ENCODE data around the gene NEDD9. TPM values are rescaled to one million over a fixed set of nuclear protein-coding genes. Genes with fewer than 3 reads are reported as not detected.

NEDD9 gene
- total RNA-seq, 1 experiment from 2014 or later, result 27.8 TPM

DNA sequence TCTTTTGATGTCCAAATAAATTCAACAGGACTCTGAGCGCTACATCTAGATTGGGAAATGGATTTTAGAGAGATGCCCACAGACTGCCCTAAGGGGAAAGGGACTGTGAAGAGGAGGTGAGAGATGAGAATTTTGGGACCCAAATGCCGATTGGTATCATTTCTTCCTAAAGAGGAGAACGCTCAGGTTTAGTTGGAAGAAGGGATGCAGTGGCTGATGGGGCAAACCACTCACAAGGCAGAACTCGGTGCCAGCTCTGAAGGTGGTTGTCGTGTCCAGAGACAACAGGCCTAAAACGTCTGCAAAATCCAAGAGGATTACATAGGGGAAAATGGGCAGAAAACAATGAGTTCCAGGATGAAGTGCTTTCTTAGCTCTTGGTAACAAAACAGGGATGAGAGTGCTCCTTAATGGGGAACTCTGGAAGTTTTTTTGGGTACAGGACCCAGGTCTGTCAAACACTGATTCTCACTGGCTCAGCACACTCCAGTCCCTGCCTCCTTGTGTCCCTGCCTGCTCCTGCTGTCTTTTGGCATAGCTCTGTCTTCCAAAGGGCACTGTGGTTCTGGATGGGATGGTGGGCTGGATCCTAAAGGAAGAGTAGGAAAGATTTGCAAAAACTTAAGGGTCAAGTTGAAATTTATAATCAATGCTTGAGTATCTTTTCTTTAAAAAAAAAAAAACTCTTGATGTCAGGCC, 29.0 kb downstream of the NEDD9 start:
- Histone ChIP-seq H3K27ac (peak overlapping the region; percentile 89), H3K27me3 (replicated peaks) (no peaks in the 10 kb centered on the region), H3K36me3 (peaks cover 56% of the 10 kb centered on the region), H3K4me1 (replicated peaks) (peaks cover 68% of the 10 kb centered on the region), H3K4me3 (no peak overlapping the region), H3K9me3 (replicated peaks) (no peaks in the 10 kb centered on the region)
- DNase-seq (ENCODE audit: low read depth in 1 of 2, low spot score in 2 of 2), result no peak

- peaks cover 54% of the 10 kb centered on the region for H3K36me3 ChIP-seq
- peak overlapping the region; percentile 89 for H3K27ac ChIP-seq
- peaks cover 73% of the 10 kb centered on the region for H3K4me1 ChIP-seq (replicated peaks)
- H3K27me3 ChIP-seq (replicated peaks), result no peaks in the 10 kb centered on the region
- DNase-seq (ENCODE audit: low read depth in 1 of 2, low spot score in 2 of 2), result peak; percentile 54 to 63
- H3K9me3 ChIP-seq (replicated peaks), result no peaks in the 10 kb centered on the region
- no peak overlapping the region for H3K4me3 ChIP-seq
Measured at GRCh38 chr6:11202513-11203305, 29.8 kb downstream of the NEDD9 start.

DNA sequence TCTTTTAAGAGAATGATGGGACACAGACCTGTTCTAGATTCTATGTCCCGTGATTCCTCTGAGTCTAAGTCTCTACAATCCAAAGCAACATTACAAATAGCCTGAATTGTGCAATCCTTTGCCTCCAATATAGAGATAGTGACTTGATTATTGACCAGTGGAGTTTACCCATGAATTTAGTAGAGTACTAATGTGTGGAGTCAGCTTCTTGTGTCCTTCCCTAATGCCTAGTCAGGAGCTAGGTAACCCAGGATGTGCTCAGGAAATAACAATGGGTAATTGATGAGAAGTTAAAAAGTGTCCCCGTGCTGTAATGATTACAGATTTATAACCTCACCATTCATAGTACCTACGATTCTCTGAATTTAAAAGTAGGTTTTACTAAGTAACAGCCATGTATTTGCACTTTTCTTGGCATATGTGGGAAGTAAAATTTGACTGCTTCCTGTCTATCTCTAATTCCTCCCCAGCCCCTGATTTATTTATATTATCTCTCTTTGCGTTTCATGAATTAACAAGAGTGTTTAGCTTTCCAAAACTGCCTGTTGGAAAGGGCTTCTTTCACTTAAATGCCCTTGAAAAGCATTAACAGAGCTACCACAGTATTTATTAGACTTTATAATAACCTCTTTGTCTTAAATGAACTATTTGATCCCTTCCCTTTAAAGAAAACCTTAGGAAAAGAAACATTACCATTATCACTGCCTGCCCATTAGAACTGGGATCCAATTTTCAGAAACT, 30.5 kb downstream of the NEDD9 start:
- Histone ChIP-seq H3K36me3 (peaks cover 49% of the 10 kb centered on the region), H3K4me1 (replicated peaks) (peaks cover 72% of the 10 kb centered on the region), H3K27ac (peak overlapping the region; percentile 89), H3K4me3 (no peak overlapping the region), H3K9me3 (replicated peaks) (no peaks in the 10 kb centered on the region), H3K27me3 (replicated peaks) (no peaks in the 10 kb centered on the region)
- no peak for DNase-seq (ENCODE audit: low read depth in 1 of 2, low spot score in 2 of 2)

GRCh38 chr6:11201015-11201414, 31.5 kb downstream of the NEDD9 start:
- peaks cover 71% of the 10 kb centered on the region for H3K4me1 ChIP-seq (replicated peaks)
- peak overlapping the region; percentile 89 for H3K27ac ChIP-seq
- H3K27me3 ChIP-seq (replicated peaks), result no peaks in the 10 kb centered on the region
- no peak overlapping the region for H3K4me3 ChIP-seq
- H3K36me3 ChIP-seq, result peaks cover 40% of the 10 kb centered on the region
- H3K9me3 ChIP-seq (replicated peaks), result no peaks in the 10 kb centered on the region
- DNase-seq (ENCODE audit: low read depth in 1 of 2, low spot score in 2 of 2), result no peak

GRCh38 chr6:11200356-11200755, 32.1 kb downstream of the NEDD9 start:
- H3K27ac ChIP-seq, result peak overlapping the region; percentile 89
- peaks cover 36% of the 10 kb centered on the region for H3K36me3 ChIP-seq
- no peaks in the 10 kb centered on the region for H3K9me3 ChIP-seq (replicated peaks)
- no peak overlapping the region for H3K4me3 ChIP-seq
- peak in 1 of 2 experiments; percentile 64 for DNase-seq (ENCODE audit: low read depth in 1 of 2, low spot score in 2 of 2)
- H3K27me3 ChIP-seq (replicated peaks), result no peaks in the 10 kb centered on the region
- peaks cover 78% of the 10 kb centered on the region for H3K4me1 ChIP-seq (replicated peaks)

DNA sequence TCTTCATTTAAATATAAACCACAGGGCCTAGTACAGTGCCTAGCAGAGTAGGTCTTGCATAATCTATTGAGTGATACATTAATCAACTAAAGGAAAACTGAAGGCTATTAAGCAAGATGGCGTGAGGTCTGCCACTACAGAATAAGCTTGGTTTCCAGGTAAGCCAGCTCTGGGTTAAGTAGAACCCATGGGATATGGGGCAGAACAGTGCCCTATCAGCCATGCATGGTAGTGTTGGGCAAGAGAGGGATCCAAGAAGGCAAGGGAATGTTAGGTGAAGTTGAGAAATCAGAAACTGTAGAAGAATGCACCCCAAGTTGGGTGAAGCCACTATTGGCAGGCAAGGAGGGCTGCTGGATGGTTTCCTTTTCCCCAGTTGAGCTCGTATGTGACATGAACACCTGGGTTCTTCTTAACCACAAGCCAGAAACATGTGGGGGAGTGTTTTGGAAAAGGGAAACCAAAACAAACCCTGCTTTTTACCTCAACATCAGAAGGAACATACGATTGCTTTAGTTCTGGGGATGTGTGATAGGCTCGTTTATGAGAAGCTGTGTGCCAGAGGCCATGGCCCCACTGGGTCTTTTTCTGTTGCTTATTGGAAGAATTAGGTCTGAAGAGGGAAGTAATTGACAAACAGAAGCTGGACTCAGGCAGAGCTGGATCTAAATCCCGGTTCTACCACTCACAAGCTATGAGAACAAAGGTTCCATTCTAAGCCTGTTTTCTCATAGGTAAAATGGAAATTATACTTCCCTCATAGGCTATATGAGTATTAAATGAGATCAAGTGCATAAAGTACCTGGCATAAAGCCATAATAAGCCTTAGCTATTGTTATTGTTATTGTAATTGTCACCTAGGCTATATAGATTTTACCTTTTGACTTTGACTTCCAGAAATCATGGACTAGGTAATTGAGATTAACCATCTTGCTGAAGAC, 33.5 kb downstream of the NEDD9 start:
- DNase-seq (ENCODE audit: low read depth in 1 of 2, low spot score in 2 of 2), result no peak
- no peaks in the 10 kb centered on the region for H3K27me3 ChIP-seq (replicated peaks)
- no peaks in the 10 kb centered on the region for H3K9me3 ChIP-seq (replicated peaks)
- peak overlapping the region; percentile 99 for H3K27ac ChIP-seq
- H3K36me3 ChIP-seq, result peaks cover 36% of the 10 kb centered on the region
- H3K4me3 ChIP-seq, result no peak overlapping the region
- H3K4me1 ChIP-seq (replicated peaks), result peaks cover 92% of the 10 kb centered on the region

- no peak for DNase-seq (ENCODE audit: low read depth in 1 of 2, low spot score in 2 of 2)
- Histone ChIP-seq H3K27me3 (replicated peaks) (no peaks in the 10 kb centered on the region), H3K4me3 (no peak overlapping the region), H3K9me3 (replicated peaks) (no peaks in the 10 kb centered on the region), H3K27ac (peak overlapping the region; percentile 99), H3K4me1 (replicated peaks) (peaks cover 84% of the 10 kb centered on the region), H3K36me3 (peaks cover 30% of the 10 kb centered on the region)
Measured at GRCh38 chr6:11197850-11198249, 34.6 kb downstream of the NEDD9 start.

DNA sequence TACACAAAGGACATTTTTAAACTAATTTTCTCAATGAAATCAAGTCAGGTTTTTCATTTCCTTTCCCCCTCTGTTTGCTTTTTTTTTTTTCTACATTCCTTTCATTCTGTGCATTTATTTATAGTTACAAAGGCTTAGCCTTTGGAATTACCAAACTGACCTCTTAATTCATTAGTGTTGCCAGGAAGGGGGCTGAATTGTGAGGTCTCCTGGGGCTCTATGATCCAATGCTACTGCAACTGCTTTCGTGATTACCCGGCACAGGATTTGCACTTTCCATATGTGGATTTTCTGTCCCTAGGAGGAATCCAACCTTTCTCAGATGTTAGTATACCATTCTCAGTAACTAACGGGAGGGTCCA, 35.3 kb downstream of the NEDD9 start:
- H3K9me3 ChIP-seq (replicated peaks), result no peaks in the 10 kb centered on the region
- H3K27ac ChIP-seq, result peak overlapping the region; percentile 99
- H3K4me1 ChIP-seq (replicated peaks), result peaks cover 77% of the 10 kb centered on the region
- DNase-seq (ENCODE audit: low read depth in 1 of 2, low spot score in 2 of 2), result peak; percentile 78 to 91
- H3K27me3 ChIP-seq (replicated peaks), result no peaks in the 10 kb centered on the region
- H3K4me3 ChIP-seq, result no peak overlapping the region; the same call in 1 of the 2 replicates
- peaks cover 34% of the 10 kb centered on the region for H3K36me3 ChIP-seq

- peaks cover 37% of the 10 kb centered on the region for H3K36me3 ChIP-seq
- H3K27me3 ChIP-seq (replicated peaks), result no peaks in the 10 kb centered on the region
- peaks cover 72% of the 10 kb centered on the region for H3K4me1 ChIP-seq (replicated peaks)
- H3K27ac ChIP-seq, result peak overlapping the region; percentile 99
- DNase-seq (ENCODE audit: low read depth in 1 of 2, low spot score in 2 of 2), result peak; percentile 91 to 97
- H3K9me3 ChIP-seq (replicated peaks), result no peaks in the 10 kb centered on the region
- H3K4me3 ChIP-seq, result peak overlapping the region; percentile 5
Measured at GRCh38 chr6:11196511-11197174, 35.8 kb downstream of the NEDD9 start.

DNA sequence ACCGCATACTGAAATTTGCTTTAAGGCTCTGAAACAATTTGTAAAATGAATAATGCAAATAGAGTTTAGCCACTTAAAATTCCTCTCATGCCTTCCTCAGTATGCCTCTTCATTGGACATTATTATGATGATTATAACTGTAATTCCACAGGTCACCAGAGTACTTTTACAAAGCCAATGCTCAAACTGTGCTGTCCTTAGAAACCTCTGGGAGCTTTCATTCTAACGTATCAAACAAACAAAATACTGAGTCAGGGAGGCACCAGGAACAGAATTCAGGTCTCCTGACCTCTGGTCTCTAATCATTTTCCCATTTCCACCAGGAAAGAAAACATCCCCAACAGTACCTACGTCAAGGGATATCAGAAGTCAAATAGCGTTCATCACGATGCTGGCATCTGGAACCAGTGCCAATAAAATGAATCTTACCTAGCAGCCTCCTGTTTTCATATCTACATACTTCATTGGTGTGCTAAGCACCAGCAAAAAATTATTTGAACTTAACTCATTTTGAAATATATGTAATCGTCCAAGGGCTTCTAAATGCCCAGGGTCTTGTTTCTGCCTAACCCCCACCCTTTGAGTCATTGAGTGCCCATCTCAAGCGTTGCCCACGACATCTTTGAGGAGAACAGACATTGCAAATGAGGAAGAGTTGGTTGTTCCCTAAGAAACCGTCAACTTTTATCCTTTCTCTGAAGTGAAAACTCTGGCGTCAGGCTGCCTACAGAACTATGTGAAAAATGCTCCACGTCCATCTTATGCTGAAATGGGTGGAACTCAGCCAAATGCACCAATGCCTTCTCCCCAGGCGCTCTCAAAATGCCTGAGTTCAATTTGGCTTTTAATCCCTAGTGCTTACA, 37.9 kb downstream of the NEDD9 start:
- Histone ChIP-seq H3K27ac (peak overlapping the region; percentile 99), H3K9me3 (replicated peaks) (no peaks in the 10 kb centered on the region), H3K4me1 (replicated peaks) (peaks cover 52% of the 10 kb centered on the region), H3K36me3 (peaks cover 43% of the 10 kb centered on the region), H3K27me3 (replicated peaks) (no peaks in the 10 kb centered on the region), H3K4me3 (no peak overlapping the region)
- peak; percentile 70 to 81 for DNase-seq (ENCODE audit: low read depth in 1 of 2, low spot score in 2 of 2)

DNA sequence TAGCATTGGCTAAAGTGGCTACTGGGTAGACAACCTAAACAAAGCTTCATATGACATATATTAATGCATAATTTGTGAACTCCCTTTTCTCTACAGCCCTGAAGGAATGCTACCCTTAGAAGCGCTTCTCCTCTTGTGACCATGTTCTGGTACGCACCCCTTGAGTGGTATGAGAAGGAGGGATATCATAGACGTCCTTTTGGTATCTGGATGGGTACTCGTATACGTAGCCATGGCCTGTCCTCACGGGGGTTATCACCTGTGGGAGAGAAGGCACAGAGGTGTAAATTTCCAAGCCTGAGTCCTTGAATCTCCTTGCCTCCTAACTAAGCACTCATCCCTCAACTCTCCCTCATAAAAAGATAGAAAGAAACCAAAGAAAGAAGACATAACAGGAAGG, 39.0 kb downstream of the NEDD9 start:
- H3K9me3 ChIP-seq (replicated peaks), result no peaks in the 10 kb centered on the region
- peaks cover 43% of the 10 kb centered on the region for H3K4me1 ChIP-seq (replicated peaks)
- peaks cover 46% of the 10 kb centered on the region for H3K36me3 ChIP-seq
- H3K27ac ChIP-seq, result no peak overlapping the region
- no peak for DNase-seq (ENCODE audit: low read depth in 1 of 2, low spot score in 2 of 2)
- H3K4me3 ChIP-seq, result no peak overlapping the region
- no peaks in the 10 kb centered on the region for H3K27me3 ChIP-seq (replicated peaks)

DNA sequence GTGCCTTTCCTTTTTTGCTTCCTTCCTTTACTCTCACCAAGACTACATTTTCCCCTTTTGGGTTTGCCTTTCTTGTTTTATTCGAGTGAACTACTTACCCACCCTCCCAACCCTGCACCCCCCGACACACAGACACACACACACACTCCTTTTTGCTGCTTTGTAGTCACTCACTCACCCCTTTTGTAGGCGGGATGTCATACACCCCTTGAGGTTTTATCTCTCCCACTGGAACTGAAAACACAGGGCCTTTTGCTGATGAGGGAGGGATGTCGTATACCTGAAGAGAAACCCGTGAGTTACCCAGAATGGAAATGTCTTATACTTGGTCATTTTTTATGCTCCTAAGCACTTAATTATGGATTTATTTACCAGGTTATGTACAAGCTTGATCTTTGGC, 40.3 kb downstream of the NEDD9 start:
- H3K9me3 ChIP-seq (replicated peaks), result no peaks in the 10 kb centered on the region
- H3K4me1 ChIP-seq (replicated peaks), result peaks cover 30% of the 10 kb centered on the region
- H3K27ac ChIP-seq, result no peak overlapping the region
- peaks cover 56% of the 10 kb centered on the region for H3K36me3 ChIP-seq
- no peak for DNase-seq (ENCODE audit: low read depth in 1 of 2, low spot score in 2 of 2)
- H3K4me3 ChIP-seq, result no peak overlapping the region
- no peaks in the 10 kb centered on the region for H3K27me3 ChIP-seq (replicated peaks)

All from SJSA1 (cell line).